Right atrium auricular region (tissue), 2 donors: ENCODE measurements around the gene SAMHD1. TPM values are rescaled to one million over a fixed set of nuclear protein-coding genes. Genes with fewer than 3 reads are reported as not detected.

Source experiments
- DNase-seq: peaks from one replicate; pipeline ENCODE4 v3.0.0-alpha.2; 2019; ENCODE audit warnings: low spot score
- H3K27ac ChIP-seq, 2 donors: fragments of 200-600 bp; sonication (generic); 1 replicate in 1 of 2; 2 replicates in 1 of 2; pipeline ENCODE4 v1.5.1; 2016 to 2019
- H3K27me3 ChIP-seq, 2 donors: fragments of 200-600 bp; sonication (generic); one replicate each; pipeline versions ENCODE4 v1.5.1 to v1.6.0; 2017 to 2019
- H3K36me3 ChIP-seq: fragments of 200-600 bp; sonication (generic); one replicate; pipeline ENCODE4 v1.5.1; 2016
- H3K4me1 ChIP-seq, 2 donors: fragments of 200-600 bp; sonication (generic); one replicate each; pipeline versions ENCODE4 v1.5.1 to v1.6.0; 2017 to 2019
- H3K4me3 ChIP-seq, 2 donors: fragments of 200-600 bp; sonication (generic); 1 replicate in 1 of 2; 2 replicates in 1 of 2; pipeline ENCODE4 v1.5.1; 2017 to 2019; ENCODE audit warnings: mild to moderate bottlenecking in 1 of 2, moderate library complexity in 1 of 2
- H3K9me3 ChIP-seq, 2 donors: fragments of 200-600 bp; sonication (generic); one replicate each; pipeline ENCODE4 v1.5.1; 2019
- total RNA-seq, 2 donors: library from RNA; depleted of rRNA; stranded (reverse); fragments of >200 nt; gene quantifications; one replicate each; pipeline ENCODE4 v1.1.0, GENCODE V29; 2016
- TF ChIP-seq, protein P1 (sequence below), 2 donors: fragments of 200-600 bp; sonication (generic); IDR thresholded peaks; one replicate each; pipeline ENCODE4 v1.5.1; 2019; ENCODE audit warnings: antibody characterized with exemption in 2 of 2

Gene SAMHD1
- total RNA-seq, 2 donors from 2014 or later = 87.2 to 144 TPM

DNA sequence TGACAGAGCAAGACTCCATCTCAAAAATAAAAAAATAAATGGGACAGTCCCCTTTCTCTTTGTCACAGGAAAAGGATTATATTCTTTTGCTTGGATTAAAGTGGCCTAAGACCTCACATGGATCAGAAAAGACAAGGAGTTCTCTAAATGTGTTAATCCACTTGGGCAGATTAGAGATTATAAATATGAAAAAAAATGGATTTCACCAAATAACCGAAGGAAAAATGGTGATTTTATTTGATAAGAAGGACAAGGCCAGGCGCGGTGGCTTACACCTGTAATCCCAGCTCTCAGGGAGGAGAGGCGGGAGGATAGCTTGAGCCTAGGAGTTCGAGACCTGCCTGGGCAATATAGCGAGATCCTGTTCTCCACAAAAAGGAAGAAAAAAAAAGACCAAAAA is 21.8 kb downstream of the SAMHD1 start:
- no peaks in the 10 kb centered on the region for H3K9me3 ChIP-seq
- TF ChIP-seq, protein P1, sequence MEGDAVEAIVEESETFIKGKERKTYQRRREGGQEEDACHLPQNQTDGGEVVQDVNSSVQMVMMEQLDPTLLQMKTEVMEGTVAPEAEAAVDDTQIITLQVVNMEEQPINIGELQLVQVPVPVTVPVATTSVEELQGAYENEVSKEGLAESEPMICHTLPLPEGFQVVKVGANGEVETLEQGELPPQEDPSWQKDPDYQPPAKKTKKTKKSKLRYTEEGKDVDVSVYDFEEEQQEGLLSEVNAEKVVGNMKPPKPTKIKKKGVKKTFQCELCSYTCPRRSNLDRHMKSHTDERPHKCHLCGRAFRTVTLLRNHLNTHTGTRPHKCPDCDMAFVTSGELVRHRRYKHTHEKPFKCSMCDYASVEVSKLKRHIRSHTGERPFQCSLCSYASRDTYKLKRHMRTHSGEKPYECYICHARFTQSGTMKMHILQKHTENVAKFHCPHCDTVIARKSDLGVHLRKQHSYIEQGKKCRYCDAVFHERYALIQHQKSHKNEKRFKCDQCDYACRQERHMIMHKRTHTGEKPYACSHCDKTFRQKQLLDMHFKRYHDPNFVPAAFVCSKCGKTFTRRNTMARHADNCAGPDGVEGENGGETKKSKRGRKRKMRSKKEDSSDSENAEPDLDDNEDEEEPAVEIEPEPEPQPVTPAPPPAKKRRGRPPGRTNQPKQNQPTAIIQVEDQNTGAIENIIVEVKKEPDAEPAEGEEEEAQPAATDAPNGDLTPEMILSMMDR (IDR thresholded peaks at IDR 0.05) = no peak
- H3K4me1 ChIP-seq = peaks cover 0 to 15% of the 10 kb centered on the region in 2 donors
- no peak overlapping the region for H3K4me3 ChIP-seq
- no peak overlapping the region for H3K27ac ChIP-seq
- DNase-seq = no peak
- no peaks in the 10 kb centered on the region for H3K27me3 ChIP-seq
- peaks cover 99% of the 10 kb centered on the region for H3K36me3 ChIP-seq

DNA sequence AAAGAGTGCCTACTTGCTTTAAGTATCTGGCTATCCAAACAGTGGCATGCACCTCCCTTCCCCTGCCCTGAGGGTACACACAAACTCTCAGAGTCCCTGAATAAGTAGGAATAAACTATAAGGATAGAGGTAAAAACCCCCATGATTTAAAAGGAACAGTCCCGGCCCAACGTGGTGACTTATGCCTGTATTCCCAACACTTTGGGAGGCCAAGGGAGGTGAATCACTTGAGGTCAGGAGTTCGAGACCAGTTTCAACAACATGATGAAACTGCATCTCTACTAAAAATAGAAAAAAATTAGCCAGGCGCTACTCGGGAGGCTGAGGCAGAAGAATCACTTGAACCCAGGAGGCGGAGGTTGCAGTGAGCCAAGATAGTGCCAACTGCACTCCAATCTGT is 22.2 kb downstream of the SAMHD1 start:
- Histone ChIP-seq H3K27ac (no peak overlapping the region), H3K36me3 (peaks cover 99% of the 10 kb centered on the region), H3K27me3 (no peaks in the 10 kb centered on the region), H3K4me1 (peaks cover 0 to 15% of the 10 kb centered on the region in 2 donors), H3K4me3 (no peak overlapping the region), H3K9me3 (no peaks in the 10 kb centered on the region)
- TF ChIP-seq, protein P1 (IDR thresholded peaks at IDR 0.05) = no peak
- DNase-seq = no peak

GRCh38 chr20:36927704-36928103 is 23.8 kb downstream of the SAMHD1 start:
- Histone ChIP-seq H3K4me1 (peaks cover 0 to 15% of the 10 kb centered on the region in 2 donors), H3K27ac (no peak overlapping the region), H3K4me3 (no peak overlapping the region), H3K36me3 (peaks cover 100% of the 10 kb centered on the region), H3K9me3 (no peaks in the 10 kb centered on the region), H3K27me3 (no peaks in the 10 kb centered on the region)
- TF ChIP-seq, protein P1 (IDR thresholded peaks at IDR 0.05) = no peak
- no peak for DNase-seq

DNA sequence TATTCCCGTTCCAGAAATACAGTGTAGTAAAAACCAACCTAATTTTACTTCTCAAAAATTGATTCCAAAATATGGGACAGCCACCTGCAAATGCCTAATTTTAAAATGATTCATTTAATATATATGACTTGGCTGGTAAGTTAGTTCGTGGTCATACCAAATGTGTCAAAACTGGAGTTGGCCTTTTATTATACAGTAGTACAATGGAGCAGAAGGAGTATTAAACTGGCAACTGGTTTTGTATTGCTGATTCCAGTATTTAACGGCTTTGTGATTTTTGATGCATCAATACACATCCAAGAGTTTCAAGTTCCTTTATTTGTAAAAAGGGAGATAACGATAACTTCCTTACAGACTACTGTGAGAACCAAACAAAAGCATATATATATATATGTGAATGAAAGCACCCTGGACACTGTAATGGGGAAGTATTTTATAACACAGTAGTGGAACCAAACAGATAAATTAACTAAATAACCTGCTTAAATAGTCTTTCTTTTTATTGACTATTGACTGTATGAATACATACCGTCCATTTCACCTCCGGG is 24.8 kb downstream of the SAMHD1 start:
- TF ChIP-seq, protein P1 (IDR thresholded peaks at IDR 0.05) = no peak
- DNase-seq = no peak
- peaks cover 0 to 12% of the 10 kb centered on the region in 2 donors for H3K4me1 ChIP-seq
- H3K9me3 ChIP-seq = no peaks in the 10 kb centered on the region
- no peaks in the 10 kb centered on the region for H3K27me3 ChIP-seq
- no peak overlapping the region for H3K27ac ChIP-seq
- no peak overlapping the region for H3K4me3 ChIP-seq
- peaks cover 98% of the 10 kb centered on the region for H3K36me3 ChIP-seq

- DNase-seq = no peak
- Histone ChIP-seq H3K4me1 (no peaks in the 10 kb centered on the region), H3K9me3 (no peaks in the 10 kb centered on the region), H3K27ac (no peak overlapping the region), H3K4me3 (no peak overlapping the region), H3K36me3 (peaks cover 96% of the 10 kb centered on the region), H3K27me3 (no peaks in the 10 kb centered on the region)
- TF ChIP-seq, protein P1 (IDR thresholded peaks at IDR 0.05) = no peak
Observed at GRCh38 chr20:36925234-36925633, 26.3 kb downstream of the SAMHD1 start.
